SIG-M5 treated with dmso at 0.1 percent for 504 hours (cell line): ENCODE measurements around the gene NFIA.
"Not testable (repeated sequence)": the region's sequence is repeated elsewhere in the genome, so short reads cannot be mapped to it uniquely, and the experiment has no call there.

Experiments
- DNase-seq: peaks from one replicate; lab custom pipeline; 2025; ENCODE audit not compliant: unreplicated experiment; lab: John Stamatoyannopoulos, UW

The NFIA gene

DNA sequence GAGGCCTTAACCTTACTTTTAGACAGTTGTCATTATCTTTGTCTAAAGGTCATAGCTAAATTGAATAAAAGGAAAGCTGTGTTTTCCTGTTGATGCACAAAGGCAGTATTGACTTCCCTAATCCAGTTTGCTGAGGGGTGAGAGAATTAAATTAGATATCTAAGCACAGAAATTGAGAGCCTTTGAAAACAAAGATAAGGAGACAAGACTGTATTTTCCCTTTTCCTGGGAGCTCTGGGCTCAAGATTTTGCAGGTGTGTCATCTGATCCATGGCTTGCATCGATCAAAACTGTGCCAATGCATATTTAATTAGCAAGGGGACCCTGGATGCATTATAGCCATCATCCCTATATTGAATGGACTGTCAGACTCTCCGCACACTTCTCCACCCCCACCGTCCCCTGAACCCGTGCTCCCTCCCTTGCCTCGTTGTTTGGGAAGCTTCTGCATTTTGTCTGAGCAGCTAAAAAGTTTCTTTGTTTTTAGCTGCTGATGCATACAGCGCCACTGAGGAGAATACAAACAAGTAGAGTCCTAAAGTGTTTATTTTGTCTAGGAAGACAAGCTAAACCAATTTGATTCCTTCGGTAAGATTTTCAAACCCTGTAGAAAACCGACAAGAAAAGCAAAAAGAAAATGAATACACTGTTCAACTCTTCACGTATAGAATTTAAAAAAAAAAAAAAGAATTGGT, 186.3 kb downstream of the NFIA start:
- no peak for DNase-seq

GRCh38 chr1:61269602-61270001, 187.2 kb downstream of the NFIA start:
- DNase-seq = no peak

DNA sequence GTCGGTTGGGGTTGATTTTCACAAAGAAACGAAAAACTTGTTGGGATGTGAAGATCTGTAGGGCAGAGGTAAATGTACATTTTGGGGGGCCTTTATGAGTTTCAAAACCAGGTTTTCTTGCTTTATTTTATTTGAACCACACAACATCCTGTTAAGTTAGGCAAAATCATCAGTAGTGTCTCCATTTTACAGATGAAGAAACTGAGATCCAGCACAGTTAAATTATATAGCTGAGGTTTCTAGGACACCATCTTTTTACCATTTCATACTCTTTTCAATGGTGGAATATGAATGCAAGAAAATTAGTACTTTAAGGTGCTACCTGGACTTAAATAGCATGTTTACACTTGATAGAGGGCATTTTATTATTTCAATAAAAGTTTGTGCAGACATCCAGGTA, 187.7 kb downstream of the NFIA start:
- no peak for DNase-seq

GRCh38 chr1:61270761-61271411, 188.5 kb downstream of the NFIA start:
- DNase-seq = no peak

GRCh38 chr1:61271412-61271789, 189.0 kb downstream of the NFIA start:
- DNase-seq = no peak

- DNase-seq = no peak
These were observed 190.9 kb downstream of the NFIA start for GRCh38 chr1:61273167-61273705.

GRCh38 chr1:61273861-61274260, 191.5 kb downstream of the NFIA start:
- DNase-seq = no peak

- DNase-seq = no peak
These were observed 192.6 kb downstream of the NFIA start for GRCh38 chr1:61274939-61275338.

DNA sequence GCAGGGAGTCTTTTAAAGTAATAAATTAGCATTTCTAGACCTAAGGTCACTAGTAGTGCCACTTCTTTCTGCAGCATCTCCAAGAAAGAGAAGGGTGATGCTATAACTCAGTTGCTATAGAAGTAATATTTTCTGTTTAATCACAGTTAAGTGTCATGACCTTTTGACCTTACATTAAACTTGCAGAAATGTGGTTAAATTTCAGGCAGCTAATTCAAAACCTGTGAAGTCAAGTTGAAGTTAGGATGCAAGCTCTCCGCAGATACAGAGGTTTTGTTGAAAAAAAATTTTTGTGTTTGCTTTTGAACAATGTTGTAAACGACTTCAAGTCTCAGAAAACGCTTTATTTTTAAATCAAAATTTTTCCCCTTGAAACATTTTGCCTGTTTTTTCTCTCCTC, 193.9 kb downstream of the NFIA start:
- DNase-seq = no peak

GRCh38 chr1:61277121-61277690, 194.8 kb downstream of the NFIA start:
- DNase-seq = no peak

DNA sequence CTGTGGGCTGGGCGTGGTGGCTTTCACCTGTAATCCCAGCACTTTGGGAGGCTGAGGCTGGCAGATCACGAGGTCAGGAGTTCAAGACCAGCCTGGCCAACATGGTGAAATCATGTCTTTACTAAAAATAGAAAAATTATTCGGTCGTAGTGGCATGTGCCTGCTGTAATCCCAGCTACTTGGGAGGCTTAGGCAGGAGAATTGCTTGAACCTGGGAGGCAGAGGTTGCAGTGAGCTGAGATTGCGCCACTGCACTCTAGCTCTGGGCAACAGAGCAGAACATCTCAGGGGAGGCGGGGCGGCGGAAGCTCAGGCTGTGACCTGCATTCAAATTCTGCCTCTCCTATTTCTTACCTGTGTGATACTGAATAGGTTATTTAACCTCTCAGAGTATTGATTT, 196.1 kb downstream of the NFIA start:
- not testable (repeated sequence) for DNase-seq

- DNase-seq = no peak
These were observed 196.6 kb downstream of the NFIA start for GRCh38 chr1:61278966-61279365.

DNA sequence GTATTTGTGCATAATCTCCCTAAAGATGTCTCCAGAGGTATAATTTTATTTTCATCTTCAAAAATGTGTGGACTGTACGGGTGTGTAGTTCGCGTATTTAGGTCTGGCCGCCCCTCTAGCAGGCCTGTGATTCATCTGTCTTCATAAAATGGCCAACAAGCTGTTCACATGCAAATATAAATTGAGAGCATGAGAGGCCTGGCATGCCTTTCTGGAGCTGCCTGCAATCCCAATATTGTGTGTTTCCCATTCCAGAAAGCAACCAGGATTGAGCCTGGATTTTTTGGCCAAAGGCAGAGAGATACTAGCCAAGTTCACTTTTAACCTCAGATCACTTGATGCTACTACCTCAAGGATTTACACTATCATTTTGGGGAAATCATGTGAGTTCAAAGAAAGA, 197.2 kb downstream of the NFIA start:
- no peak for DNase-seq

DNA sequence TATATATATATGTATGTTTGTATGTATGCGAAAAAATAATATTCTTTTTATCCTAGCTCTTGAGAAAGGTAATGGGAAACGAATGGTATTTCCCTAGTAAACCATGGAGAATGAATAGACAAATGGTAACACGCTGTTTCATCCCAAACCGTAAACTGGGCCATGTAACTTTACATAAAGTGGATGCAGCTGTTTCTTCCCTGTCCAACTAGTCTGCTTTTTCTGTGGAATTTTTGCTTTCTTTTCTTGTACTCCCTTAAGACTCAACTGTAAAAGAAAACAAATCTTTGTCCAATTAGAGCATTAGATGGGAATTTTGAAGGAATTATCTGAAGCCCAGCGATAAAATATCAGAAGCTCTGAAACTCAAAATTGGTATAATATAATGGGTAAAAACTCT, 198.1 kb downstream of the NFIA start:
- DNase-seq = no peak

GRCh38 chr1:61282387-61282786, 200.0 kb downstream of the NFIA start:
- DNase-seq = no peak

DNA sequence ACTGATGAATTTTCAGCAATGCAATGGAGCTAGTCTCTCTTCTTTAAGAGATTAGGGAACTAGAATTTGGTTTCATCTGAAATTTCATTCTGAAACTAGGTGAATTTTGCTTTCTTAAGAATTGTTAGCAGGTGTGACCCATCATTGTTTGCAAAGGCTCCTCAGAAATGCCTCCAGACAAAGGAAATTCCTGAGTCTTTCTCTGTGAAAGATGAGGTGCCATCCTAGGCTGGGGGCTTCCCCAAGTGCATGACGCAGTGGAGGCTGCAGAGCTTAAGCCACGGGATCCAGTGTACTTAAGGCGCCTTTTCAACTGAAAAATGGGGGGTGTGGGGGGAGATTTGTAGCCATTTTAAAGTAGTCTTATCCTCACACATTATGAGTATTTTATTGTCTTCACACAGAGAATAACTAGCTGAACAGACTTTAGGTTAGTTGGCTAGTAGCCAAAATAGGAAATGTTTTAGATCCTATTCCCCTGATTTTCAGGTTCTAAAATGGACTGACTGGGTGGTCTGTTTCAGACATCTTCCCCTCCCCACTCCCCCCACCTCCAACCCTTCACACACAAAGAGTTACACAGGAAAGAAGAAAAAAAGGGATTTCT, 202.0 kb downstream of the NFIA start:
- no peak for DNase-seq

- no peak for DNase-seq
These were observed 202.6 kb downstream of the NFIA start for GRCh38 chr1:61284936-61285335.

- no peak for DNase-seq
These were observed 203.1 kb downstream of the NFIA start for GRCh38 chr1:61285371-61285885.

GRCh38 chr1:61287014-61287413, 204.7 kb downstream of the NFIA start:
- no peak for DNase-seq

GRCh38 chr1:61287734-61288133, 205.4 kb downstream of the NFIA start:
- DNase-seq = no peak

GRCh38 chr1:61289232-61290098, 207.1 kb downstream of the NFIA start:
- DNase-seq = no peak
